ENCODE measurements around the gene HRH2.
"Not testable (repeated sequence)": the region's sequence is repeated elsewhere in the genome, so short reads cannot be mapped to it uniquely, and the experiment has no call there.

The HRH2 gene

GRCh38 chr5:175711472-175712312 is 53.8 kb downstream of the HRH2 start:
- H3K27ac ChIP-seq (ENCODE audit: low read length) = no peak overlapping the region
- no peaks in the 10 kb centered on the region for H3K4me1 ChIP-seq (ENCODE audit: control insufficient read depth, insufficient read depth, low read length)
- no peak for DNase-seq (ENCODE audit: low read depth, low spot score)
- H3K9me3 ChIP-seq (ENCODE audit: control insufficient read depth, insufficient read depth, low read length) = no peaks in the 10 kb centered on the region
- H3K4me3 ChIP-seq (ENCODE audit: low read length) = no peak overlapping the region
- H3K27me3 ChIP-seq (ENCODE audit: control insufficient read depth, insufficient read depth, low read length) = no peaks in the 10 kb centered on the region
- WGBS (ENCODE audit: insufficient coverage, insufficient read length) = no CpG with 5 or more reads among the region's 20 CpGs
- peaks cover under 1% of the 10 kb centered on the region; the same call in 1 of the 2 replicates for H3K36me3 ChIP-seq (ENCODE audit: control insufficient read depth, insufficient read depth, low read length)

- WGBS (ENCODE audit: insufficient coverage, insufficient read length) = no CpG with 5 or more reads among the region's 8 CpGs
- H3K27ac ChIP-seq (ENCODE audit: low read length) = no peak overlapping the region
- H3K36me3 ChIP-seq (ENCODE audit: control insufficient read depth, insufficient read depth, low read length) = no peaks in the 10 kb centered on the region
- no peak for DNase-seq (ENCODE audit: low read depth, low spot score)
- H3K4me1 ChIP-seq (ENCODE audit: control insufficient read depth, insufficient read depth, low read length) = no peaks in the 10 kb centered on the region
- no peaks in the 10 kb centered on the region for H3K27me3 ChIP-seq (ENCODE audit: control insufficient read depth, insufficient read depth, low read length)
- no peaks in the 10 kb centered on the region for H3K9me3 ChIP-seq (ENCODE audit: control insufficient read depth, insufficient read depth, low read length)
- H3K4me3 ChIP-seq (ENCODE audit: low read length) = no peak overlapping the region
These were observed 54.4 kb downstream of the HRH2 start for GRCh38 chr5:175712313-175712680.

GRCh38 chr5:175712681-175713085 is 54.8 kb downstream of the HRH2 start:
- H3K4me3 ChIP-seq (ENCODE audit: low read length) = no peak overlapping the region
- H3K27me3 ChIP-seq (ENCODE audit: control insufficient read depth, insufficient read depth, low read length) = no peaks in the 10 kb centered on the region
- no peaks in the 10 kb centered on the region for H3K36me3 ChIP-seq (ENCODE audit: control insufficient read depth, insufficient read depth, low read length)
- no peak for DNase-seq (ENCODE audit: low read depth, low spot score)
- H3K4me1 ChIP-seq (ENCODE audit: control insufficient read depth, insufficient read depth, low read length) = no peaks in the 10 kb centered on the region
- no peaks in the 10 kb centered on the region for H3K9me3 ChIP-seq (ENCODE audit: control insufficient read depth, insufficient read depth, low read length)
- H3K27ac ChIP-seq (ENCODE audit: low read length) = no peak overlapping the region
- WGBS (ENCODE audit: insufficient coverage, insufficient read length) = no CpG with 5 or more reads among the region's 11 CpGs

- H3K4me3 ChIP-seq (ENCODE audit: low read length) = no peak overlapping the region
- no CpG with 5 or more reads among the region's 3 CpGs for WGBS (ENCODE audit: insufficient coverage, insufficient read length)
- H3K27ac ChIP-seq (ENCODE audit: low read length) = no peak overlapping the region
- no peaks in the 10 kb centered on the region for H3K9me3 ChIP-seq (ENCODE audit: control insufficient read depth, insufficient read depth, low read length)
- no peak for DNase-seq (ENCODE audit: low read depth, low spot score)
- no peaks in the 10 kb centered on the region for H3K27me3 ChIP-seq (ENCODE audit: control insufficient read depth, insufficient read depth, low read length)
- no peaks in the 10 kb centered on the region for H3K36me3 ChIP-seq (ENCODE audit: control insufficient read depth, insufficient read depth, low read length)
- no peaks in the 10 kb centered on the region for H3K4me1 ChIP-seq (ENCODE audit: control insufficient read depth, insufficient read depth, low read length)
These were observed 56.1 kb downstream of the HRH2 start for GRCh38 chr5:175713930-175714329.

GRCh38 chr5:175714479-175715085 is 56.7 kb downstream of the HRH2 start:
- Histone ChIP-seq H3K27ac (ENCODE audit: low read length) (no peak overlapping the region), H3K9me3 (ENCODE audit: control insufficient read depth, insufficient read depth, low read length) (no peaks in the 10 kb centered on the region), H3K4me3 (ENCODE audit: low read length) (no peak overlapping the region), H3K36me3 (ENCODE audit: control insufficient read depth, insufficient read depth, low read length) (no peaks in the 10 kb centered on the region), H3K27me3 (ENCODE audit: control insufficient read depth, insufficient read depth, low read length) (no peaks in the 10 kb centered on the region), H3K4me1 (ENCODE audit: control insufficient read depth, insufficient read depth, low read length) (no peaks in the 10 kb centered on the region)
- no peak for DNase-seq (ENCODE audit: low read depth, low spot score)
- WGBS (ENCODE audit: insufficient coverage, insufficient read length) = no CpG with 5 or more reads among the region's 7 CpGs

- no peak for DNase-seq (ENCODE audit: low read depth, low spot score)
- H3K36me3 ChIP-seq (ENCODE audit: control insufficient read depth, insufficient read depth, low read length) = no peaks in the 10 kb centered on the region
- no peak overlapping the region for H3K4me3 ChIP-seq (ENCODE audit: low read length)
- H3K27me3 ChIP-seq (ENCODE audit: control insufficient read depth, insufficient read depth, low read length) = no peaks in the 10 kb centered on the region
- no CpG with 5 or more reads among the region's 10 CpGs for WGBS (ENCODE audit: insufficient coverage, insufficient read length)
- H3K4me1 ChIP-seq (ENCODE audit: control insufficient read depth, insufficient read depth, low read length) = no peaks in the 10 kb centered on the region
- H3K9me3 ChIP-seq (ENCODE audit: control insufficient read depth, insufficient read depth, low read length) = no peaks in the 10 kb centered on the region
- no peak overlapping the region for H3K27ac ChIP-seq (ENCODE audit: low read length)
These were observed 58.0 kb downstream of the HRH2 start for GRCh38 chr5:175715627-175716522.

- DNase-seq (ENCODE audit: low read depth, low spot score) = no peak
- H3K9me3 ChIP-seq (ENCODE audit: control insufficient read depth, insufficient read depth, low read length) = no peaks in the 10 kb centered on the region
- H3K27me3 ChIP-seq (ENCODE audit: control insufficient read depth, insufficient read depth, low read length) = no peaks in the 10 kb centered on the region
- H3K27ac ChIP-seq (ENCODE audit: low read length) = no peak overlapping the region
- no CpG with 5 or more reads among the region's 3 CpGs for WGBS (ENCODE audit: insufficient coverage, insufficient read length)
- H3K4me1 ChIP-seq (ENCODE audit: control insufficient read depth, insufficient read depth, low read length) = no peaks in the 10 kb centered on the region
- H3K4me3 ChIP-seq (ENCODE audit: low read length) = no peak overlapping the region
- no peaks in the 10 kb centered on the region for H3K36me3 ChIP-seq (ENCODE audit: control insufficient read depth, insufficient read depth, low read length)
These were observed 60.0 kb downstream of the HRH2 start for GRCh38 chr5:175717837-175718236.

GRCh38 chr5:175718401-175719108 is 60.7 kb downstream of the HRH2 start:
- Histone ChIP-seq H3K4me1 (ENCODE audit: control insufficient read depth, insufficient read depth, low read length) (no peaks in the 10 kb centered on the region), H3K27ac (ENCODE audit: low read length) (no peak overlapping the region), H3K9me3 (ENCODE audit: control insufficient read depth, insufficient read depth, low read length) (no peaks in the 10 kb centered on the region), H3K27me3 (ENCODE audit: control insufficient read depth, insufficient read depth, low read length) (no peaks in the 10 kb centered on the region), H3K4me3 (ENCODE audit: low read length) (no peak overlapping the region), H3K36me3 (ENCODE audit: control insufficient read depth, insufficient read depth, low read length) (no peaks in the 10 kb centered on the region)
- no CpG with 5 or more reads among the region's 8 CpGs for WGBS (ENCODE audit: insufficient coverage, insufficient read length)
- DNase-seq (ENCODE audit: low read depth, low spot score) = no peak

- H3K4me1 ChIP-seq (ENCODE audit: control insufficient read depth, insufficient read depth, low read length); H3K36me3 ChIP-seq (ENCODE audit: control insufficient read depth, insufficient read depth, low read length); H3K9me3 ChIP-seq (ENCODE audit: control insufficient read depth, insufficient read depth, low read length); H3K27ac ChIP-seq (ENCODE audit: low read length); H3K4me3 ChIP-seq (ENCODE audit: low read length); H3K27me3 ChIP-seq (ENCODE audit: control insufficient read depth, insufficient read depth, low read length); DNase-seq (ENCODE audit: low read depth, low spot score): not testable (repeated sequence)
- no CpG with 5 or more reads among the region's 8 CpGs for WGBS (ENCODE audit: insufficient coverage, insufficient read length)
These were observed 61.2 kb downstream of the HRH2 start for GRCh38 chr5:175719109-175719432.

Data from iPS DF 6.9 (cell line).